HG03196 (cell line): Measurements from ENCODE around the gene VIM.

Experiments
- ATAC-seq: cut with Tn5 transposase; IDR thresholded peaks from one replicate; pipeline ENCODE4 v1.9.1; 2021; ENCODE audit not compliant: unreplicated experiment

Gene VIM

DNA sequence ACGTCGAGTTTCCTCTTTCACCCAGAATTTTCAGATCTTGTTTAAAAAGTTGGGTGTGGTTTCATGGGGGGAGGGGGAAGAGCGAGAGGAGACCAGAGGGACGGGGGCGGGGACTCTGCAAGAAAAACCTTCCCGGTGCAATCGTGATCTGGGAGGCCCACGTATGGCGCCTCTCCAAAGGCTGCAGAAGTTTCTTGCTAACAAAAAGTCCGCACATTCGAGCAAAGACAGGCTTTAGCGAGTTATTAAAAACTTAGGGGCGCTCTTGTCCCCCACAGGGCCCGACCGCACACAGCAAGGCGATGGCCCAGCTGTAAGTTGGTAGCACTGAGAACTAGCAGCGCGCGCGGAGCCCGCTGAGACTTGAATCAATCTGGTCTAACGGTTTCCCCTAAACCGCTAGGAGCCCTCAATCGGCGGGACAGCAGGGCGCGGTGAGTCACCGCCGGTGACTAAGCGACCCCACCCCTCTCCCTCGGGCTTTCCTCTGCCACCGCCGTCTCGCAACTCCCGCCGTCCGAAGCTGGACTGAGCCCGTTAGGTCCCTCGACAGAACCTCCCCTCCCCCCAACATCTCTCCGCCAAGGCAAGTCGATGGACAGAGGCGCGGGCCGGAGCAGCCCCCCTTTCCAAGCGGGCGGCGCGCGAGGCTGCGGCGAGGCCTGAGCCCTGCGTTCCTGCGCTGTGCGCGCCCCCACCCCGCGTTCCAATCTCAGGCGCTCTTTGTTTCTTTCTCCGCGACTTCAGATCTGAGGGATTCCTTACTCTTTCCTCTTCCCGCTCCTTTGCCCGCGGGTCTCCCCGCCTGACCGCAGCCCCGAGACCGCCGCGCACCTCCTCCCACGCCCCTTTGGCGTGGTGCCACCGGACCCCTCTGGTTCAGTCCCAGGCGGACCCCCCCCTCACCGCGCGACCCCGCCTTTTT is at the start of gene VIM:
Gene VIM, plus strand, starts transcription at position 151 of the 925 bp plus-strand sequence. CDS start 1,182 bp downstream, outside the sequence.
- peak; percentile 37 for ATAC-seq

DNA sequence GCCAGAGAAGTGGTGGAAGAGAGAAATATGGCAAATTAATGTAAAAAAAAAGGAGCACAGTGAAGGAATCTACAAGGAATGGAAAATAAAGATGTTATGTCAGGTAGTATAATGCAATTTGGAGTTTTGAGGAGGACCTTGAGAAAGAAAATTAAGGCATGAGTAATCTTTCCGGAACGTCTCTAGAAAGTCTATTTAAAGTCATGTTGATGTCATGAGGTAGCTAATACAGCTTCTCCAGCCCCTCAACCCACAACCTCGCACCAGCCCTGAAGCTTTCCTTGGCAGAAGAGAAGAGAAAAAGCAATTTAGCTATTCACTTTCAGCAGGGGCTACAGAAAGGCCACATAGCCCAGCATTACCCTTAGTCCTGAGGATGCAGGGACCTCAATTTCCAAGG is 49.0 kb upstream of the VIM start:
- ATAC-seq: no peak

DNA sequence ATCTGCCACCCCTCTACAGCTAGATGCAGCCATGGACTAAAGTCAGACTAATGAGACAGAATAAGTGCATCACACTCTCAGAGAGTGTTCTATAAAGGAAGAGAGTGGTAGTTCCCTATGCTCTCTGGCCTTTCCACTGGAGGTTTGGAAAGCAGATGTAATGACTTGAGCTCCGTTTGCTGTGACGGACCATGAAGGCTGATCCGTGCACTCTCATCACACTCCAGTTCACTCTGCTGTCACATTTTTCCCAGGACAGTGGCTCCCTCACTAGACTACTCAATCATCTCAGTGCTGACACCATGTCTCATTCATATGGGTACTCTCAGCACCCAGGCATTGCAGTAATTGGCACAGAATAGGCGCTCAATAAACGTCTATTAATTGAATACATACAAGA is 46.9 kb upstream of the VIM start:
- ATAC-seq: no peak

DNA sequence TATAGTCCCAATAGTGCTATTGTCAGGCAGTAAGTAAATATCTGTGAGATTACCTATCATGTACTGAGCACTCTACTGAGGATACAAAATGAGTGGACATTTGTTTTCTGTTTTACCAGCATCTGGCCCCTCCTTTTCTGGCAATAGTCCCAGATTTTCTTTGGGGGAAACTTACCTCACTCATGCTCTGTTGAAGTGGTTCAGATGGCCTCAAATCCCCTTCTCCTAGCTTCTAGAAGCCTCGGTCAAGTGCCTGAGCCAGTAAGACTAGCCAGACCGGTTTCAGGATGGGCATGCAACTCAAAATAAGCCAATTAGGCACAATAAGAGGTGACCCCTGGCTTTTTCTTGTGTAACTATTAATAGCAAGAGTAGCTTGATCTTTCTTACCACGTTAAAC is 46.3 kb upstream of the VIM start:
- no peak for ATAC-seq

DNA sequence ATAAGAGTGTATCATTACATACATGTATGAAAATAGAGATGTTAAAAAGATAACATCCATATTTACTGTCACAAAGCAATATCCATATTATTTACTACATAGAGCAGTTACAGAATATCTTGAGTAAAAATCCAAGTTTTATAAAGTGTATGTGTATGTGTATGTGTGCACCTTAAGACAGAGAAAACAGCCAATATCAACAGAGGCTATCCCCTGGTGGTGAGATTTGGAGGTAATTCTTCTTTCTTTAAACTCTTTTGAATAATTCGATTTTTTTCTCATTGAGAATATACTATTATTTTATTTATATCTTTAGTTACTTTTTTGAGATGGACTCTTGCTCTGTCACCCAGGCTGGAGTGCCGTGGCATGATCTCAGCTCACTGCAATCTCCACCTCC is 44.9 kb upstream of the VIM start:
- ATAC-seq: no peak

DNA sequence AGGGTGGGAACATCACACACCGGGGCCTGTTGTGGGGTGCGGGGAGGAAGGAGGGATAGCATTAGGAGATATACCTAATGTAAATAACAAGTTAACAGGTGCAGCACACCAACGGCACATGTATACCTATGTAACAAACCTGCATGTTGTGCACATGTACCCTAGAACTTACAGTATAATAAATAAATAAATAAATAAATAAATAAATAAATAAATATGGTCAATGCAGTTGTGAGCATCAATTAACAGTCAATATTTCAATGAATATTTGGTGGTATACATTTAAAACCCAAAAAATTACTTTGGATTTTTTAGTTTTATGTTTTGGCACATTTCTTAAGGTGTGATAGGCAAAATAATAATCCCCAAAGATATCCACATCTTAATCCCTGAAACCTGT is 42.2 kb upstream of the VIM start:
- no peak for ATAC-seq

DNA sequence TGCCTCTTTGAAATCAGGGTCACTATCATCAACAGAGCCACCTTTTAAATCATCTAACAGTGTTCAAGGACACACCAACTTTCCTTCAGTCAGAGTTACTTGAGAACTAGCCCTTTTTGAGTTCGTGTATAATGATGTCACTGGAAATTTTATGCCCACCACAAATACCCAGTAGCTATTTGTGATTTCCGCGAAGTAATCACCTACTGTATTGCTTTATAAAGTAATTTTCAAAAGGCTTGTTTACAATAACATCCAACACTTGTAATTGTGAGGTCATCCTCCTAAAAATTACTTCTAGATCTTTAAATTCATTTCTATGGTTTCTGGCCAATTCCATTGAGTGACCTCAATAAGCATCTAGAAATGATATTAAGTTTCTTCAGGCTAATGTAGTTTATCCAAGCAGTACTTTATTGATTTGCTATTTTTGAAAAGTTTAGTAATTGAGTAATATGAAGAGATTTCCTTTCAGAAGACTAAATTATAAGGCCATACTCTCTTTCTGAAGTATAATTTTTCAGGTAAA is 39.3 kb upstream of the VIM start:
- no peak for ATAC-seq

DNA sequence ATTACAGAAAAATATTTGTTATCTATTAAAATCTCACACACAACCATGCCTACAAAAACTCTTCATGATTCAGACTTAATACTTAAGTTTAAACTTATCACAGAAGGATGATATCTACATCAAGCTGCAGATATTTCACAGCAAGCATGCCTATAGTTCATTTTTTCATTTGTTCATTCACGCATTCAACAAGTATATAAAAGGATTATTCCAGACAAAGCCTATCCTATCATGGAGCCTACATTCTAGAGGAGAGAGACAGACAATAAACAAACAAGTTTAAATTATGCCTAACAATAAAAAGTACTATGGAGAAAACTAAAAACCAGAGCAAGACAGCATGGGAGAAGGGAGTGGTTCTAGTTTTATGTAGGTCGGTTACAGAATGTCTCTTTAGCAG is 37.4 kb upstream of the VIM start:
- ATAC-seq: no peak

DNA sequence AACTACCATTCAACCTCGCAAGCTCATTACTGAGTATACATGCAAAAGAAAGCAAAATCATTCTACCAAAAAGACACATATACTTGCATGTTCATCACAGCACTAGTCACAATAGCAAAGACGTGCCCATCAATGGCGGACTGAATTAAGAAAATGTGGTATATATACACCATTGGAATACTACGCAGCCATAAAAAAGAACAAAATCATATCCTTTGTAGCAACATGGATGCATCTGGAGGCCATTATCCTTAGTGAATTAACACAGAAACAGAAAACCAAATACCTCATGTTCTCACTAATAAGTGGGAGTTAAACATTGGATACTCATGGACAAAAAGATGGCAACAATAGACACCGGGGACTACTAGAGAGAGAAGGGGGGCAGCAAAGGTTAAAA is 33.0 kb upstream of the VIM start:
- no peak for ATAC-seq

DNA sequence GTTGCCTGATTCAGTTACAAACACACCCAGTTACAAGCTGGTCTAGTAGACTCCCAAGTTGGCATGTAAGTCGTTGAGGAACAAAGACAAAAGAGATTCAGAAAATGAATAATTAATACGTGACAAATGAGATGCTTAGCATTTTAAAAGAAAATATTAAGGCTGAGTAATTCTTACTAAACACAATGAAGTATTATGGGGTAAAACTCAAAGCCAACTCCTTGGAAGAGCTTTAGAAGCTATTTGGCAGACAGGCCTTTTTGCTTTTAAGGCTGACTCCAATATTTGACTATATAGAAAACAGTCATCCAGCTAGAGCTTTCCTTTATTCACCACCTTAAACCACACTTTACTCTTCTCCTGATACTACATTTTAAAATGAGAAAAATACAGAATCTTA is 32.0 kb upstream of the VIM start:
- ATAC-seq: no peak

DNA sequence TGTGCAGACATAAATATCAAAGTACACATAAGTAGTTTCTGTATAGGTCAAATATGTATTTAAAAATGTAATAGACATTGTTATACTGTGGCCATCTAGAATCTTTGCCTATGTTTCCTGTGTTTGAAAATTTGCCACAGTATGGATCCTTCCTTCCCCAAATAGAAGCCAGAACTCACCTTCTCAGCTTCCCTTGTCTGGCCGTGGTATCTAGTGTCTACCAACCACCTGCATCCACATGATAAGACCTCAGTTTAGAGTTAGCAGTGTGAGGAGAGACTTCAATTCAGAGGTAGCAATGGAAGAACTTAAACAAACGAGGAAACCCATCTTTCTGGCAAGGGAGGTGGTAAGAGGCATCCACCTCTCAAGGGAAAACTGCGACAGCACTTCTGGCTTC is 31.5 kb upstream of the VIM start:
- no peak for ATAC-seq

DNA sequence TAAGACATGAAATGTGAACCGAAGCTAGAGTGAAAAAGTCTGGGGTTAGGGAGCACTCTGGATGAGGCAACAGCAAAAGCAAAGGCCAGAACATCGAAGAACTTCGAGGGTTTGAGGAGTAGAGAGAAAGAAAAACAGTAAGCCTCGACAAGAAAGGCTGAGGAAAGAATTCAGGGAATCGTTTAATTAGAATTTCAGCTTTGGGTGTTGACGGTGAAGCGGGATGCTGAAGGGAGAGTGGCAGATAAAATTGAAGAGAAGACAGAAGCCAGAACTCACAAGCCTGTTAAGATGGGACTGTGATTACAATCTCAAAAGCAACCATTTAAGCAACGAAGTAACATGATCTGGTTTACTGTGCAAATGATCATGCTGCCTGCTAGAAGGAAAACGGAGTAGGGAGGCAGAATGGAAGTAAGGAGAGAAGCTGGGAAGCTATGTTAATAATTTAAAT is 28.7 kb upstream of the VIM start:
- ATAC-seq: no peak

DNA sequence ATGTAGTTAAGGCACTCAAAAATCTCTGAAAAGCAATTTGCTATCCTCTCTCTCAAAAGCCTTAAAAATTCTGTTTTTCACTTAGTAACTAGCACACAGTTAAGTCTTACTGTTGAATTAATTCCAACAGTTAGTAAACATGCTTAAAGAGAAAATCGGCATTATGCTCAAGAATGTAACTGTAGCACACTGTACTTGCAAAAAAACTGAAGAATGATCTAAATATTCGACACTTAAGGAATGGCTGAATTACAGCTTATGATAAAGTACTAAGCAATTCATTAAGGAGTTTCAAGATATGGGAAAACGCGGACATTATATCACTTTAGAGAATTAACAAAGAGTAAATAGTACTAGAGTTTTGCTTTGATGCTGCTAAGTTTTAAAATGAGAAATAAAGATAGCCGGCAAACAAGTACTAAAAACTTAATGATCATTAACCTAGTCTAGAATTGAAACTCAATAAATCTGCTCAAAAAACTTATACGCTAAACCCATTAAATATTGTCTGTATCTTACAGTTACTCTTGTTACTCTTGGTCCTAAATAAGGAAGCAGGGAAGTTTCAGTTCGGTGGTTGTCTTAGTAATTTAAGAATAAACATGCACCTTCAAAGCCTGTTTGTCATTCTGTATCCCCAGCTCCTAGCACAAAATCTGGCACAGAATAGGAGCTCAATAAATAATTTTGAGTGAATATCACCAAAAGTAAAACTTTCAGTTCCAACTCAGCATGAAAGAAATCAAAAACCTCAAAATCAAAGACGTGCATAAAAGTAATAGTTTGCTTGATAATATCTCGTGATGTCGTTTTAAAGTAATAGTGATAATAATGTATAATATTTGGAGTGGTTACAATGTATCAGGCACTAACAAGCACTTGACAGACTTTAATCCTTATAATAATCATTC is 27.8 kb upstream of the VIM start:
- ATAC-seq: no peak

DNA sequence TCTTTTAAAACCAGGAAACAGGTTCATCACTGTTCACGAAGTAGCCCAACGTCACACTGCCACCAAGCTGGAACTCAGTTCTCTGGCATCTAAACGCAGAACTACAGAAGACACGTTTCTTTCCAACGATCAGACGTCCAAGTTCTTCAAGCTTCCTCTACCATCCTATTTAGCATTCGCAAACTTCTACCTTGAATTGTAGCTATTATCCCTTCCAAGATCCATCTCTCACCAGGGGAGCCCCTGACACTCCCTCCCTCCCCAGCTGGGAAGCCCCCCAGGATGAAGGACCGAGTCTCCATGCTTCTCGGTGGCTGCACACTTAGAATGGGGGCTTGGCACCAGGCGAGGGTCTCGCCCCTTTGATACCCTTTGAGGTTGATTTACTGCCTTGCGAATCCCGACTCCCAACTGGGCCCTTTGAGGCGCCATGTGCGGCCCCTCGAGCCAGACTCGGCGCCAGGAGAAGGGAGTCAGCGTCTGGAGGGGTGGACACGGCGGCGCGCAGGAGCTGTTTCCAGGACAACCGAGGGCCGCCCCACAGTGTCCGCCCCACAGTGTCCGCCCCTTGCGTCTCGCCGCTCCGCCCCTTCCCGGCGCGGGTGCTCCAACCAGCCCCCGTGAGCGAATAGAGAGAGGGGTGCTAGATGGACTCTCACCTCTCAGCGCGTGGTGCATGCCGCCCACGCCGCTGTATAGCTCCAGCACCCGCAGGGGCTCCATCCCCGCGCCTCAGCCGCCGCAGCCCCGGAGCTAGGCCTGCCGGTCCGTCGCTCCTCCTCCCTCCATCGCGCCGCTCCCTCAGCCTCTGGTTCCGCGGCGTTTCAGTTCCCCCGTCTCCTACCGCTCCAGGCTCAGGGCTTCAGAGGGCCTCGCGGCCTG is 26.9 kb upstream of the VIM start, which contains the start of gene TRDMT1:
Gene TRDMT1, minus strand, starts transcription at position 761 of the 882 bp plus-strand sequence. Its CDS starts 38 bp downstream, at position 723.
- ATAC-seq: peak; percentile 94

DNA sequence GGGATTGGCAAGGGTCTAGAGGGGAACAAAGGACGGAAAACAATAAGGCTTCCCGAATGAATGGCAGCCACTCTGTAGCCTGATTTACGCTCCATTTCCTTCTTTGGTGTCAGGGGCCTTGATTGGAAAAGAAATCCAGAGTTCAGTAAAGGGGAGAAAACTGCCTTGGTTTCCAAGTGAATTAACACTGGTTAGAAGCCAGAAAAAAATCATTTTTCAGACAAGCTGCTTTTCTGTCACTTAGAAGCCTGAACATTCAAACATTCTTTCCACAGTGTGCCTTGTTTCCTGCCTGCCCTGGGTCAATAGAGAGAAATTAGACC is 26.3 kb upstream of the VIM start:
- no peak for ATAC-seq

DNA sequence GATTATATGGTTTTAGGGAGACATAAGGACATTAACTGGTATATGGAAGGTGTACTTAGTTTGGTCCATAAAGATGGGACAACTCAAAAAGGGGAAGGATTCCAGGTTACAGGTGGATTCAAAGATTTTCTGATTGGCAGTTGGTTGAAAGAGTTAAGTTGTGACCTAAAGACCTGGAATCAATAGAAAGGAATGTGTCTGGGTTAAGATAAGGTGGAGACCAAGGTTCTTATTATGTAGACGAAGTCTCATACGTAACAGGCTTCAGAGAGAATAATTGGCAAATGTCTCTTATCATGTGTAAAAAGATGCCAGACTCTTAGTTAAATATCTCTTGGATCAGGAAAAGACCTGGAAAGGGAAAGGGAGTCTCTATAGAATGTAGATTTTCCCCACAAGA is 25.5 kb upstream of the VIM start:
- ATAC-seq: no peak

DNA sequence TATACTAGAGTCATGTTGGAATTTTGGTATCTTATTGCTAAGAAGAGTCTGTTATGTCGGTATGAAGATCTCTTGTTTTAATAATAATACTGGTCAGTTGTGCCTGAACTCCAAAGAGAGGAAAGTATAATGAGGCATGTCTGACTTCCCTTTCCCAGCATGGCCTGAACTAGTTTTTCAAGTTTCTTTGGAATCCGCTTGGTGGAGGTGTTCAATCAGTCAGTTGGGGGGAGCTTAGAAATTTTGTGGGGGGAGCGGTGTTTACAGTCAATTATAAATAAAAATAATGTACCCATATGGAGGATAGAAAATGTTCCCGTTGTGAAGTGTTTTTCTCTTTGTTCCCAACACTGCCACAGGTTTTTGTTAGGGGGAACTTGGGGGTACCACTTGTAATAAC is 25.0 kb upstream of the VIM start:
- ATAC-seq: no peak

DNA sequence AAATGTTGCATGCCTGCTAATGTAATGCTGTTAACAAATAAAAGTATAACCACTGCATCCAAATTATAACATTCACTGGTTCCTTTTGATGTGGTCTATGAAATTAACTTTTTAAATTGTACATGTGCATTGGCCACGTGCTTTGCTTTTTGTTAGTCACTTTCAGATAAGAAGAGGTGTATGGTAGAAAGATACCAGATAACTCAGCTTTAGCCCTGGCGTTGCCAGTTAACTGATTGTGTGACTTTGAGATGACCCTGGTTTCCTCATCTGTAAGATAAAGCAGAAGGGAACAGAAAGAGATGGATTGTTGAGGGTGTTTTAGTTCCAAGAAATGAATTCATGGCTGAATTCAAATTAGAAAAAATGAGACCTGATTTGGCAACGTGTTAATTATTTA is 24.6 kb upstream of the VIM start:
- no peak for ATAC-seq

DNA sequence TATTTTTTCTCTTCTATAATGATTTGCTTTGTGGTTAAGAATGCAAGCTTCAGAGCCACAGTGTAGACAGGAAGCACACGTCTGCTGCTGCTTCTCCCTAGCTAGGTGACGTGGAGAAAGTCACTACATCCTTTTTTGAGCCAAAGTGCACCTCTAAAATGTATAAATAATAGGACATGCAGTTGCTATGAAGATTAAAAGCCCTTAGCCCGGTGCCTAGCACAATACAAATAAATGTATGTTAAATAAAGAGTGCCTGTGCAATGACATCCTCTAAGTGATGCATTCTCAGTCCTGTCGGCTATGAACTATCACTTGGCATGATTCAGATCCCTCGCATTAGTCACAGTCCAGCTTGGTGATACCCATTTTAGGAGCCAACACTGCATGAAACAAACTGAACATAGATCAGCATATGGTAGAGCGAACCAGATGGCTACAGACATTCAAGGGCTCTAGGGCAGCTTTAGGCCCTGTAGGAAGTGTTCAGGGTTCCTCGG is 21.8 kb upstream of the VIM start:
- peak; percentile 55 for ATAC-seq

DNA sequence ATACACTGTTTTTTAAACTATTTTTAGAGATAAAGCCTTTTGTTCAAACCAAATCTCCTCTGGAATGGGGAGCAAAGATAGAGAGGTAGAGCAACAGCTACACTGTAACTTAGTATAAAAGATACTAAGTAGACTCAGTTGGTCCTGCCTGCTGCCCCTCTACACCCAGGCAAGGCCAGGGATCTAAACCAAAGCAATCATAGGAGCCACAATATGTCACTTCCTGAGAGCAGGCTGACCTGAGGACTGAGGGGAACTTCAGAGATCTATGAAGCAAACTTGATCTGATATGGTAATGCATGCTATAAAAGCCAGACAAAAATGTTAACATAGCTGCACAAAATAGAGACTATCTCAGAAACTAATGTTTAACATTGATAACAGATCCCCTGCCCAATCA is 19.6 kb upstream of the VIM start:
- no peak for ATAC-seq
